Thyroid gland (tissue), 4 donors: ENCODE data around the gene NLGN1. TPM values are rescaled to one million over a fixed set of nuclear protein-coding genes. Genes with fewer than 3 reads are reported as not detected.

Experiments
- DNase-seq, 2 donors: peaks; one replicate each; pipeline ENCODE4 v3.0.0-alpha.2; 2019
- H3K27ac ChIP-seq, 3 donors: fragments of 200-600 bp; sonication (generic); 1 replicate in 2 of 3; 2 replicates in 1 of 3; pipeline ENCODE4 v1.5.1; 2016 to 2019; ENCODE audit warnings: mild to moderate bottlenecking in 1 of 3, moderate library complexity in 1 of 3
- H3K27me3 ChIP-seq: fragments of 200-600 bp; sonication (generic); one replicate; pipeline ENCODE4 v1.5.1; 2019
- H3K36me3 ChIP-seq, 2 donors: fragments of 200-600 bp; sonication (generic); one replicate each; pipeline ENCODE4 v1.5.1; 2016 to 2019
- H3K4me1 ChIP-seq, 2 donors: fragments of 200-600 bp; sonication (generic); one replicate each; pipeline ENCODE4 v1.5.1; 2017 to 2019
- H3K4me3 ChIP-seq, 3 donors: fragments of 200-600 bp; sonication (generic); replicated peaks in 1 of 3; 1 replicate in 2 of 3; 2 replicates in 1 of 3; pipeline ENCODE4 v1.5.1; 2016; ENCODE audit warnings: mild to moderate bottlenecking in 1 of 3
- H3K9me3 ChIP-seq: fragments of 200-600 bp; sonication (generic); one replicate; pipeline ENCODE4 v1.5.1; 2017
- CTCF ChIP-seq, 6 experiments: fragments of 200-600 bp in 3 of 6; fragments of 450-650 bp in 3 of 6; sonication (generic) in 3 of 6; IDR thresholded peaks; one replicate each; pipeline ENCODE4 v1.5.1; 2016 to 2019; ENCODE audit warnings: antibody characterized with exemption in 6 of 6, mild to moderate bottlenecking in 2 of 6, inconsistent platforms in 1 of 6, moderate library complexity in 1 of 6
- POLR2A ChIP-seq, 2 donors: fragments of 450-650 bp; IDR thresholded peaks; one replicate each; pipeline ENCODE4 v1.6.1; 2017; ENCODE audit warnings: antibody characterized with exemption in 2 of 2, mild to moderate bottlenecking in 2 of 2, moderate library complexity in 1 of 2
- WGBS, 2 donors: methylation state at CpG; one replicate each; pipeline ENCODE4 v1.1.5; 2017; 5-methylcytosine and 5-hydroxymethylcytosine counted together
- intact Hi-C: fragments of 100-400 bp; cut with DNase I; formaldehyde crosslinking; loops from one replicate; pipeline ENCODE4 v1.15.1; 2023
- total RNA-seq, 4 donors: library from RNA; depleted of rRNA; stranded (reverse); fragments of >200 nt; gene quantifications; one replicate each; pipeline ENCODE4 v1.2.3, GENCODE V29; 2016

The NLGN1 gene
- total RNA-seq, 4 donors from 2014 or later = 2.4 to 13.9 (median 2.9) TPM

GRCh38 chr3:173778251-173778650 lies 380.7 kb downstream of the NLGN1 start:
- WGBS, 2 donors = 89% methylated on average over 2 of the region's 2 CpGs
- TF ChIP-seq CTCF (IDR thresholded peaks at IDR 0.05) (no peak), POLR2A (IDR thresholded peaks at IDR 0.05) (no peak)
- H3K9me3 ChIP-seq = no peaks in the 10 kb centered on the region
- no peak overlapping the region for H3K4me3 ChIP-seq
- no peaks in the 10 kb centered on the region for H3K4me1 ChIP-seq
- no peaks in the 10 kb centered on the region for H3K36me3 ChIP-seq
- intact Hi-C loops = no loop called here
- no peak for DNase-seq
- no peak overlapping the region for H3K27ac ChIP-seq
- no peaks in the 10 kb centered on the region for H3K27me3 ChIP-seq

- Histone ChIP-seq H3K27me3 (no peaks in the 10 kb centered on the region), H3K4me1 (no peaks in the 10 kb centered on the region), H3K36me3 (no peaks in the 10 kb centered on the region), H3K4me3 (no peak overlapping the region), H3K9me3 (no peaks in the 10 kb centered on the region), H3K27ac (no peak overlapping the region)
- DNase-seq = no peak
- intact Hi-C loops = no loop called here
- WGBS, 2 donors = 88 to 91% methylated on average over 3 of the region's 3 CpGs
- TF ChIP-seq POLR2A (IDR thresholded peaks at IDR 0.05) (no peak), CTCF (IDR thresholded peaks at IDR 0.05) (no peak)
Measured at GRCh38 chr3:173780067-173780466, 382.5 kb downstream of the NLGN1 start.

- H3K27me3 ChIP-seq = no peaks in the 10 kb centered on the region
- no peak overlapping the region for H3K27ac ChIP-seq
- no peaks in the 10 kb centered on the region for H3K4me1 ChIP-seq
- H3K36me3 ChIP-seq = no peaks in the 10 kb centered on the region
- H3K4me3 ChIP-seq = no peak overlapping the region
- no peaks in the 10 kb centered on the region for H3K9me3 ChIP-seq
- no peak for DNase-seq
- TF ChIP-seq CTCF (IDR thresholded peaks at IDR 0.05) = no peak
- TF ChIP-seq POLR2A (IDR thresholded peaks at IDR 0.05) = no peak
- WGBS, 2 donors = 76 to 83% methylated on average over 3 of the region's 3 CpGs
- intact Hi-C loops = no loop called here
Measured at GRCh38 chr3:173785004-173785403, 387.5 kb downstream of the NLGN1 start.

- TF ChIP-seq POLR2A (IDR thresholded peaks at IDR 0.05) = no peak
- no peak for TF ChIP-seq CTCF (IDR thresholded peaks at IDR 0.05)
- Histone ChIP-seq H3K27me3 (no peaks in the 10 kb centered on the region), H3K4me3 (no peak overlapping the region), H3K36me3 (no peaks in the 10 kb centered on the region), H3K4me1 (no peaks in the 10 kb centered on the region), H3K27ac (no peak overlapping the region), H3K9me3 (no peaks in the 10 kb centered on the region)
- 90 to 93% methylated on average over 2 of the region's 2 CpGs for WGBS, 2 donors
- intact Hi-C loops = no loop called here
- no peak for DNase-seq
Measured at GRCh38 chr3:173789530-173790162, 392.1 kb downstream of the NLGN1 start.

- WGBS, 2 donors = 67 to 74% methylated on average over 2 of the region's 2 CpGs
- H3K36me3 ChIP-seq = no peaks in the 10 kb centered on the region
- H3K4me1 ChIP-seq = no peaks in the 10 kb centered on the region
- no peaks in the 10 kb centered on the region for H3K27me3 ChIP-seq
- no peak for DNase-seq
- TF ChIP-seq POLR2A (IDR thresholded peaks at IDR 0.05) = no peak
- no peak for TF ChIP-seq CTCF (IDR thresholded peaks at IDR 0.05)
- intact Hi-C loops = no loop called here
- H3K9me3 ChIP-seq = no peaks in the 10 kb centered on the region
- H3K4me3 ChIP-seq = no peak overlapping the region
- no peak overlapping the region for H3K27ac ChIP-seq
Measured at GRCh38 chr3:173793963-173794362, 396.4 kb downstream of the NLGN1 start.
